ENCODE measurements around the gene EVC.
"Not testable (repeated sequence)": the region's sequence is repeated elsewhere in the genome, so short reads cannot be mapped to it uniquely, and the experiment has no call there.

Gene EVC

GRCh38 chr4:5825321-5826041 lies 114.5 kb downstream of the EVC start:
- no peak overlapping the region for H3K4me3 ChIP-seq (ENCODE audit: low read depth, low read length)
- no peak for TF ChIP-seq CTCF (IDR thresholded peaks at IDR 0.05; ENCODE audit: borderline replicate concordance, insufficient read depth, low read depth, low read length)

- H3K4me3 ChIP-seq (ENCODE audit: low read depth, low read length), result no peak overlapping the region
- no peak for TF ChIP-seq CTCF (IDR thresholded peaks at IDR 0.05; ENCODE audit: borderline replicate concordance, insufficient read depth, low read depth, low read length)
These were observed 115.6 kb downstream of the EVC start for GRCh38 chr4:5826437-5827107.

GRCh38 chr4:5827108-5828004 lies 116.4 kb downstream of the EVC start:
- H3K4me3 ChIP-seq (ENCODE audit: low read depth, low read length), result no peak overlapping the region
- TF ChIP-seq CTCF (IDR thresholded peaks at IDR 0.05; ENCODE audit: borderline replicate concordance, insufficient read depth, low read depth, low read length), result no peak

GRCh38 chr4:5828005-5828391 lies 117.0 kb downstream of the EVC start:
- no peak overlapping the region for H3K4me3 ChIP-seq (ENCODE audit: low read depth, low read length)
- no peak for TF ChIP-seq CTCF (IDR thresholded peaks at IDR 0.05; ENCODE audit: borderline replicate concordance, insufficient read depth, low read depth, low read length)

- TF ChIP-seq CTCF (IDR thresholded peaks at IDR 0.05; ENCODE audit: borderline replicate concordance, insufficient read depth, low read depth, low read length), result no peak
- no peak overlapping the region for H3K4me3 ChIP-seq (ENCODE audit: low read depth, low read length)
These were observed 125.9 kb downstream of the EVC start for GRCh38 chr4:5836943-5837342.

- not testable (repeated sequence) for H3K4me3 ChIP-seq (ENCODE audit: low read depth, low read length)
These were observed 126.5 kb downstream of the EVC start for GRCh38 chr4:5837483-5837882.

- H3K4me3 ChIP-seq (ENCODE audit: low read depth, low read length), result no peak overlapping the region
- no peak for TF ChIP-seq CTCF (IDR thresholded peaks at IDR 0.05; ENCODE audit: borderline replicate concordance, insufficient read depth, low read depth, low read length)
These were observed 128.3 kb downstream of the EVC start for GRCh38 chr4:5839332-5839731.

Data from GM12875 (cell line).